ENCODE measurements around the gene CHID1.

Gene CHID1

DNA sequence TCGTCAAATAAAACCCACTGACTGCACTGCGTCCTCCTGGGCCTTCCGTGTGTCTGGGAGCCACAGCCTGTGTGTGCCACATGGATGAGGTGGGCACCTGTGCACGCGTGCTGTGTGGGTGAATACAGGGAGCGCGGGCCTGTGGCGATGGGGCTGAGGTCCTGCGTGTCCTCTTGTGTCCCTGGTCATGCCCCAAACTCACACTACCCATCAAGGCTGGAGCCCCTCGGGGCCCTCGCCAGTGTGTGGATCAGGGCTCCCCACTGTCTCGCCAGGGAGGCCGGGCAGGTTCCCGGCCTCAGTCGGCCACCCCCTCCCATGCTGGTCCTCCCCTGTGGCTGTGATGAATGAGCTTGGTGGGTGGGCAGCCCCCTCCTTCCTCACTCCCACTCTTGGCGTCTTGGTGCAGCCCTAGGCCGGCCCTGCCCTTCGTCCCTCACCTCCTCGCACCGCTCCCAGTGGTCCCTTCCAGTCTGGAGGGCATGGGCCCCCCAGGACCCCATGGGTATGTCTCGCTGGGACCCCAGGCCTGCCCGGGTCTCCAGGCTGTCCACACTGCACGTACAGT lies 78.6 kb downstream of the CHID1 start:
- DNase-seq: no peak

DNA sequence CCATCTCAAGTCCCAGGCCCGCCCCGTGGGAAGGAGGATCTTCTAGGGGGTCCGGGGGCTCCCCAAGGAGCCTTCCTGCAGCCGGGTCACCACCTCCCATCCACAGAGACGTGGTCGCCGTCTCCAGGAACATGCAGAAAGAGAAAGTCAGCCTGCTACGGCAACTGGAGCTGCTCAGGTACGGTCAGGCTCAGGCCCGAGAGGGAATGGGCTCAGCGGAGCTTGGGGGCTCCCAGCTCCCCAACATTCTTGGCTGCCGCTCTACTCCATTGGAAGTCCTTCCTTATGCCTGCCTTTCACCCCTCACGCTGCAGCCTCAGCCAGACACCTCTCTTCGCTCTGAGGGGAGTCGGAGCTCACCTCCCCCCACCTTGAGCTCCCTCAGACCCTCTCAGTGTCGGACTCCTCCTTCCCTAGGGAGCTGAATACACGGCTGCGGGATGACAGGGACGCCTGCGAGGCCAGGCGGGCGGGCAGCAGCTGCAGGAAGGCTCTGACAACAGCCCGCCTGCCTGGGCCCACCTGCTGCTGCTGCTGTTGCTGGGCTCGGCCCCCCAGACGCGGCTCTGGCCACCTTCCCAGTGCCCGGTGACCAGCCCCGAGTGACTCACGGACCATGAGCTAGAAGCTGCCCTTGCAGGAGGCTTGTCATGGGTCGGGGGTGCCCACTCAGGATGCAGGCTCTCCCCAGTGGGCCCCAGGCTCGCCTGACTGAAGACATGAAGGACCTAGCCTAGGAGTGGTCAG lies 79.3 kb downstream of the CHID1 start:
- DNase-seq: no peak

DNA sequence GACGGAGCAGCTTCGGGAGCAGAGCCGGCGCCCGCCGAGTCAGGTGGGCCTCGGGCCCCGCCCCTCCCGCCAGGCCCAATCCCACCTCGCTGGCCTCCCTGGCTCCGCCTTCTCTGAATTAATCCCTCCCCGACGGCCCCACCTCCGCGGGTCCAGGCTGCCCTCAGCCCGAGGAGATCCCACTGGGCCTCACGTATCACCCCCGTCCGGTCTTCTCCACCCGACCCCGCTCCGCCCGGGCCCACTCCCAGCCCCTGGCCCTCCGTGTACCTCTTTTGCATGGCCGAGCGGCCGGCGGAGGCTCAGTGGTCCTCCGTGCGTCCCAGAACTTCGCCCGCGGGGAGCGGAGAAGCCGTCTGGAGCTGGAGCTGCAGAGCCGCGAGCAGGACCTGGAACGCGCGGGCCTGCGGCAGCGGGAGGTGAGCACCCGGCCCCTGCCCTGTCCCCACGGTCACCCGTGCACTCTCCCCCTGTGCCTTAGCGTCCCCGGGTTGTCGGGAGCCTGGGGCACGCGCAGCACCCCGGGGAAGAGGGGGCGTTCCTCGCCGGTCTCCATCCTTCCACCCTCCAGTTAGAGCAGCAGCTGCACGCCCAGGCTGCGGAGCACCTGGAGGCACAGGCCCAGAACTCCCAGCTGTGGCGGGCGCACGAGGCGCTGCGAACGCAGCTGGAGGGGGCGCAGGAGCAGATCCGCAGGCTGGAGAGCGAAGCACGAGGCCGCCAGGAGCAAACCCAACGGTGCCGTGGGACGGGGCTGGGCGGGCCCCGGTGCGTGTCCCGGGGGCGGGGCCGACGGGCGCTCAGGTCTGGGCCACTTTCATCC lies 80.1 kb downstream of the CHID1 start:
- DNase-seq: peak; percentile 65

DNA sequence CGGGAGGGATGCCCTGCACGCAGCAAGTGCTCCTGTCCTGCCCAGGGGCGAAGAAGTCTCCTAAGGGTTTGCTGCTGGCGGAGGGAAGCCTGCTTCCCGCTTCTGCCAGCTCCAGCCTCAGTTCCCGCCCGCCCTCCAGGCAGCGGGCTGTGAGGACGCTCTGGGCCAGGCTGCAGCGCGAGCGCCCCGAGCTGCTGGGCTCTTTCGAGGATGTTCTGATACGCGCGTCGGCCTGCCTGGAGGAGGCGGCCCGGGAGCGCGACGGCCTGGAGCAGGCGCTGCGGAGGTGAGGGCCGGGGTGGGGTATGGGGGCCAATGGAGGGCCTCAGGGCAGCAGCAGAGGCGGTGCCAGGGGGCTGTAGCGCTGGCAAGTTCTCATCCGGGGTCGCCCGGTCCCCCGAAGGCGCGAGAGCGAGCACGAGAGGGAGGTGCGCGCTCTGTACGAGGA lies 80.7 kb downstream of the CHID1 start:
- DNase-seq: no peak

DNA sequence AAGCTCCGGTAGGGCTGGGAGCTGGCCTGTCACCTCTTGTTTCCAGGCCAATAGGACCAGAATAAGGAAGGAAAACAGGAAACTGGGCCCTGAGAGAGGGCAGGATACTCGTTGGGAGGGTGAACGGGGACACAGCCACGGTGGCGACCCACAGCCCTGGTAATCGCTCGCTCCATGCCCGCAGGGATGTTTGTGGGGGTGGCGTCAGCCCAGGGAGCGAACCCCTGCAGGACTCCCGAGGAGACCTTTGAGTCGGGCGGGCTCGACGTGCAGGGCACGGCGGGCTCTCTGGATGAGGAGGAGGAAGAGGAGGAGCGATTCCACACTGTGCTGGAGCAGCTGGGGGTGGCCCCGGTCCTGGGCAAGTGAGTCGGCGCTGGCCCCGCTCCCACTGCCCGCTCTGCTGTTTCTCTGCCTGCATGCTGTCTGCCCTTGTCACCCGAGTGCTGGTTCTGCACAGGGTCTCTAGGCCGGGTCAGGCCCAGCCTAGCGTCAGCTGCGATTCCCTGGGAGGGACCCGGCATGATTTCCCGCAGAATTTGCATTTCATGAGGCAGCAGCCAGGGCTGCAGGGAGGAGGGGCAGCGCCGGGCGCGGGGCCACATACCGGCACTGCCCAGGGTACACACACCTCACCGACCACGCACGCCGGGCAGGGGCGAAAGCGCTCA lies 81.3 kb downstream of the CHID1 start:
- DNase-seq: no peak

DNA sequence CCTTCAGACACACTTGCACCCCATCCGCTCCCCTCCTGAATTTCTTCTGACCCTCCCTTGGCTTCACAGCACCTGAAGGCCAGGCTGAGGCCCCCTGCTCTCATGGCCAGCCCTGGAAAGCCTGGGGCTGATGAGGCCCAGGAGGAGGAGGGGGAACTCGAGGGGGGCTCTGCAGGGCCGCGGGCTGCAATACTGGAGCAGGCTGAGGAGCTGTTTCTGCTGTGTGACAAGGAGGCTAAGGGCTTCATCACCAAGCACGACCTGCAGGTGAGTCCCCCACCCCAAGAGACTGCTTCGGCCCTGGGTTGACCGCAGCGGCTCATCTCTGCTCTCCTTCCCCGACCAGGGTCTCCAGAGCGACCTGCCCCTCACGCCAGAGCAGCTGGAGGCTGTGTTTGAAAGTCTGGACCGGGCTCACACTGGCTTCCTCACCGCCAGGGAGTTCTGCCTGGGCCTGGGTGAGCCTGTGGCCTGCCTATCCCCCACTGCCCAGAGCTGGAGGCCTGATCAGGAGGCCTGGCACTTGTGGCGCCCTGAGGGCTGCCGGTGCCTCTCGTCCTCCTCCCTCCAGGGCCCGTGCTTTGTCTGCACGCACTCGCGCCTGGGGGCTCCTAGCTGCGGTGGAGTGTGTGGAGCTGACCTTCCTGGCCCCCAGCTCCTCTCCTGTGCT lies 82.0 kb downstream of the CHID1 start:
- no peak for DNase-seq

DNA sequence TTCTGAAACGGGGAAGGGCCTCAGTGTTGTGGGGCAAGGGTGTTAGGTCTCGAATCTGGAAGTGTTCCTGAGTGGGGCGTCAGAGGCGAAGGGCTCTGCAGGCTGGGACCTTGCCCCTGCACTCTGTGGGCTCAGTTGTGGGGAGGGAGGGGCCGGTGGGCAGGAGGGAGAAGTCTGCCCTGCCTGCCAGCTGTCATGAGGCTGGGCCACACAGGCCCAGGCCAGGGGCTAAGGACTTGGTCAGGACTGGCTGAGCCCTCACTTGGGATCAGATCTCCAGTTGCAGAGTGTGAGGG lies 82.8 kb downstream of the CHID1 start, which contains the start of gene CRACR2B:
Gene CRACR2B, plus strand, starts transcription at position 23 of the 296 bp plus-strand sequence. CDS start 689 bp downstream, outside the sequence.
- no peak for DNase-seq

DNA sequence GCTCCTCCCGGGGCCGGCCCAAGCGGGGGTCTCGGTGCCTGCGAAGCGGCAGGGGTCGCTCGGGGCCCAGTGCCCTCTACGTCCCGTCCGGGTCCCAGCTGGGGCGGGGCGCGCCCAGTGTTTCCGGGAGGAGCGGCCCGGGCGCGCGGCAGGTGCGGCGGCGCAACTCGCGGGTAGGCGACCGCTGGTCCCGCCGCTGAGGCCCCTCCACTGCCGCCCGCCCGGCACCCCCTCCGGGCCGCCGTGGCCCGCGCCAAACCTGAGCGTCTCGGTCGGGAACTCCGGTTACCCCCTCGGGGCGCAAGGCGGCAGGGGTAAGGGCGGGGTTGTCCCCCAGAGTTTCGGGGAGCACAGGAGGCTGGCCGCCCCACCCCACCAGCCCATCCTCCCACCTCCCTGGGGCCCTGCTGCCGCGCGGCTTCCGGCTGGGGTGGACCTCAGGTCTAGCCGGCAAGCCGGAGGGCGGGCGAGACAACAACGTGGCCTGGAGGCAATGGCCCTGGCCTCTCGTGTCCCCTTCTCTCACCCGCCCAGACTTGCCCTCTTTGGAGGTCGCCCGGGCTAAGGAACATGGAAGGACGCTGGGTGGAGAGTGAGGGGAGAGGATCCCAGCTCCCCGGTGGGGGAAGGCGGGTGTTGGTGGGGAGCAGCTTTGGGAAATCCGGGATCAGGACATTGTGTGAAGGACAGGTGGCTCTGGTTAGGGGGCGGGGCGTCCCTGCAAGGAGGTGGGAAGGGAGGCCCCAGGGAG lies 83.3 kb downstream of the CHID1 start:
- no peak for DNase-seq

DNA sequence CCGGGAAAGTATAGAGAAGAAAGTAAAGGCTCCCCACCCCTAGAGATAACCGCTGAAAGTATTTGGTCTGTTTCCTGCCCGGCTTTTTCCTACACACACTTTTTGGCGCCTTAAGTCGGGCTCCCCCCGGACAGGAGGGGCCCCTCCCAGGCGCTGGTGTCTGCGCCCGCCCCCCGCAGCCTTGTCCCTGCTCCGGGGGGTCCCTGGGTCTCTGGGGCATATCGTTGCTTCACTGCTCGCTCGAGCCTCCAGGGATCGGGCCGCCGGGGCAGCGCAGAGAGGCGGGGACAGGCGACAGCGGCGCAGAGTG lies 83.8 kb downstream of the CHID1 start:
- DNase-seq: no peak

DNA sequence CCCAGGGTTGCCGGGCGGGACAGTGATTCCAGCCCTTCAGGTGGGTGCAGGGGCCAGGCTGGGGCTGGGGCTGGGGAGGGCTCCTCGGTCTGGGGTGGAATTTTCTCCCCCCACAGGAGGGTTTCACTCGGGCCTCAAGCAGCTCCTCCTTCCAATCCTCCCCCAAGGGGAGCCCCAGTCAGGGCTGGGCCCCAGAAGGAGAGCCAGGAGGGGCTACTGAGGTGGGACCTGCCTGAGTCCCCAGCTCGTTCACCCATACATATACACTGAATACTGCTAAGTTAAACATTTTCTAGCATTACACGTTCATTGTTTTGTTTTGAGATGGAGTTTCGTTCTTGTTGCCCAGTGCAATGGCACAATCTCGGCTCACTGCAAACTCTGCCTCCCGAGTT lies 84.4 kb downstream of the CHID1 start:
- no peak for DNase-seq

DNA sequence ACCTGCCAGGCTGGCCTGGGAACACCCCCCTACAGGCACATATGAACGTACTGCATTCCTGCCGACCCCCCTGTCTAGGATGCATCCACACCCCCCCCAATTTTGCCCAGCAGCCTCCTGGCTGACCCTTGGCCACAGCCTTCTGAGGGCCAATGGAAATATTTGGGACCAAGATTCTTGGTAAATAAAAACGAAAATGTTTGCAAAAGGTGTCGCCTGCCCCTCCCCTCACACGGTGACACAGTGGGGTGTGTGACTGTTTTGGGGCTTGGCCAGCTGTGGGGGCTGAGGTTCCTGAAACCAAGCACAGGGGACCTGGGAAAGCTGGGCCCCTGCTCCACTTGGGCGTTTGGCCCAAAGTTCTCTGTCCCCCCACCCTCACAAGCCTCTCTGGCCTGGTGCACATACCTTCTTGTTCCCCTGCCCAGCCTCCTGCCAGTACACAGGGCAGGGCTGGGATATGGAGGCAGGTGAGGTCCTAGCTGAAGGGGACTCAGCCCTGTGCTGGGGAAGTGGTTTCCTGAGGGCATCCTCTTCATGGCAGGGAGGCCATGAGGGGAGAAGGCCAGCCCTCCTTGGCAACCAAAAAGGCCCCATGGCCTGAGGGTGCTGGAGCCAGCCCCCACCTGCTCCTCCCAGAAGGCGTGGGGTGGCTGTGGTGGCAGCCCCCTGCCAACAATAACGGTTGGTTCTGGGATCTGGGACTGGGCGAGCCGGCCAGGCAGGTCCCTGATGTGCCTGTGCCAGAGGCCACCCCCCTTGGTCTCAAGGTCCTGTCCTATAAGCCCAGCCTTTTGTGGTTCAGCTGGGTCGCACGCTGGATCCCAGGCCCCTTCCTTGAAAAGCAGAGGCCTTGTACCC lies 85.0 kb downstream of the CHID1 start:
- DNase-seq: no peak

DNA sequence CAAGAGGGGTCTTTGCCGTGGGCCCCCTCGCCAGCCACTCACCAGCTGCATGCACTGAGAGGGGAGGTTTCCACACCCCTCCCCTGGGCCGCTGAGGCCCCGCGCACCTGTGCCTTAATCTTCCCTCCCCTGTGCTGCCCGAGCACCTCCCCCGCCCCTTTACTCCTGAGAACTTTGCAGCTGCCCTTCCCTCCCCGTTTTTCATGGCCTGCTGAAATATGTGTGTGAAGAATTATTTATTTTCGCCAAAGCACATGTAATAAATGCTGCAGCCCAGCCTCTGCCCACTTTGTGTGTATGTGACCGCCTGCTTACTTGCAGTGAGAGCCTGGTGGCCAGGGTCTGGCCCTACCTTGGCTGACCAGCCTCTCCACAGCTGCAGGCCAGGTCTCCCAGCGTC lies 85.7 kb downstream of the CHID1 start:
- DNase-seq: no peak

DNA sequence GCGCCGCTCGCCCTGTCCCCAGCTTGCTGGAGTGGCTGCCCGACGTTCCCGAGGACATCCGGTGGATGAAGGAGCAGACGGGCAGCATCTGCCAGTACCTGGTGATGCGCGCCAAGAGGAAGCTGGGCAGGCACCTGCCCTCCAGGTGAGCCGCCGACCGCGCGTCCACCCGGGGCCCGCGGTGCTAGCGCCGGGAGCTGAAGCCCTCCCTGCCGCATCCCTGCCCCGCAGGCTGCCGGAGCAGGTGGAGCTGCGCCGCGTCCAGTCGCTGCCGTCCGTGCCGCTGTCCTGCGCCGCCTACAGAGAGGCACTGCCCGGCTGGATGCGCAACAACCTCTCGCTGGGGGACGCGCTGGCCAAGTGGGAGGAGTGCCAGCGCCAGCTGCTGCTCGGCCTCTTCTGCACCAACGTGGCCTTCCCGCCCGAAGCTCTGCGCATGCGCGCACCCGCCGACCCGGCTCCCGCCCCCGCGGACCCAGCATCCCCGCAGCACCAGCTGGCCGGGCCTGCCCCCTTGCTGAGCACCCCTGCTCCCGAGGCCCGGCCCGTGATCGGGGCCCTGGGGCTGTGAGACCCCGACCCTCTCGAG lies 86.2 kb downstream of the CHID1 start:
- DNase-seq: no peak

DNA sequence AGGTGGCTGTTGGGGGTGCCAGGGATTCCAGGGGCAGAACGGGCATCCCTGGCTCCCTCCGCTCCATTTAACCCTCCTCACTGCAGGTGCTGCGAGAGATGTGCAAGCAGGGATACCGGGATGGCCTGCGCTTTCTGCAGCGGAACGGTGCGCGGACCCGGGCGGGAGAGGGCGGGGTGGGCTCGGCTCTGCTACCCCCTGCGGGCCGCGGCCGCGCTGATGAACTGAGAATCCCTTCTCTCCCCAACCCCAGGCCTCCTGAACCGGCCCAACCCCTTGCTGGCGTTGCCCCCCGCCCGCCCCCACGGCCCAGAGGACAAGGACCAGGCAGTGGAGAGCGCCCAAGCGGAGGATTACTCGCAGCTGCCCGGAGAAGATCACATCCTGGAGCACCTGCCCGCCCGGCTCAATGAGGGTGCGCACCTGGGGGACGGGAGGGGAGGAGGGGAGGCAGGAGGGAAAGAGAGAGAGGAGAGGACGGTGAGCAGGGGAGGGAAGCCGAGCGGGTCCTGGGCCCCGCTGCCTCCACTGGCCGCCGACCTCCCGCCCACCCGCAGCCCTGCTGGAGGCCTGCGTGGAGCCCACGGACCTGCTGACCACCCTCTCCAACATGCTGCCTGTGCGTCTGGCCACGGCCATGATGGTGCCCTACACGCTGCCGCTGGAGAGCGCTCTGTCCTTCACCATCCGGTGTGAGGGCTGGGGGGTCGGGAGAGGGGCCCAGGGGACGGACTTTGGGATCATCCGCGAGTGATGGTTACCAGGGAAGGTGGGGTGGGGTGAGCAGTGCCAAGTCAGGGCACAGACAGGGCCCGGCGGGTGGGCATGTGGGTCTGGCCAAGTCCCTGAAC lies 86.9 kb downstream of the CHID1 start:
- DNase-seq: no peak

DNA sequence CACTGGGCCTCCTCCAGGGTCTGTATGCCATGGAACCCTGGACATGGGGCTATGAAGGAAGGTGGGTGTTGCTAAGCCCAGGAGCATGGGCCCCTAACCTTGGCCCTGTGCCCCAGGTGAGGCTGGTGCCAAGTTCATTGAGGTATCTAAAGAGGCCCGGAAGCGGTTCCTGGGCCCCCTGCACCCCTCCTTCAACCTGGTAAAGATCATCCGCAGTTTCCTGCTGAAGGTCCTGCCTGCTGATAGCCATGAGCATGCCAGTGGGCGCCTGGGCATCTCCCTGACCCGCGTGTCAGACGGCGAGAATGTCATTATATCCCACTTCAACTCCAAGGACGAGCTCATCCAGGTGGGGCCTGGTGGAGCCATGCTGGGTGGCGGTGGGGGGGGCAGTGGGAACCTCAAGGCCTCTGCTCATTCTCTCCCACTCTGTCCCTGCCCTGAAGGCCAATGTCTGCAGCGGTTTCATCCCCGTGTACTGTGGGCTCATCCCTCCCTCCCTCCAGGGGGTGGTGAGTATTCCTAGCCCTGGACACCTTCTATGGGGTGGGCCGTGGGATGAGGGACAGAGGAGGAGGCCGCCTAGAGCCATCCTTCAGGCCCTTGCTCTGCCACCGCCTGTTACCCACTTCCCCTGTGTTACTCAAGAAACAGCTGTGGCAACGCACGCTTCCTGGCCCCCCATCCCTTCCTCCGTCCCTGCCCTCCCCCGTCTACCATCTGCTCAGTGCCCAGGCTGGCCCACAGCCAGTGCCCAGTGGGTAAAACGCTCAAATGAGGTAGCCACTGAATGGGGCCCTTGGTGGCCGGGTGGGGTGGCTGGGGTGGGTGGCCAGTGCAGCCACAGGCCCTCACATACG lies 88.9 kb downstream of the CHID1 start:
- DNase-seq: no peak

DNA sequence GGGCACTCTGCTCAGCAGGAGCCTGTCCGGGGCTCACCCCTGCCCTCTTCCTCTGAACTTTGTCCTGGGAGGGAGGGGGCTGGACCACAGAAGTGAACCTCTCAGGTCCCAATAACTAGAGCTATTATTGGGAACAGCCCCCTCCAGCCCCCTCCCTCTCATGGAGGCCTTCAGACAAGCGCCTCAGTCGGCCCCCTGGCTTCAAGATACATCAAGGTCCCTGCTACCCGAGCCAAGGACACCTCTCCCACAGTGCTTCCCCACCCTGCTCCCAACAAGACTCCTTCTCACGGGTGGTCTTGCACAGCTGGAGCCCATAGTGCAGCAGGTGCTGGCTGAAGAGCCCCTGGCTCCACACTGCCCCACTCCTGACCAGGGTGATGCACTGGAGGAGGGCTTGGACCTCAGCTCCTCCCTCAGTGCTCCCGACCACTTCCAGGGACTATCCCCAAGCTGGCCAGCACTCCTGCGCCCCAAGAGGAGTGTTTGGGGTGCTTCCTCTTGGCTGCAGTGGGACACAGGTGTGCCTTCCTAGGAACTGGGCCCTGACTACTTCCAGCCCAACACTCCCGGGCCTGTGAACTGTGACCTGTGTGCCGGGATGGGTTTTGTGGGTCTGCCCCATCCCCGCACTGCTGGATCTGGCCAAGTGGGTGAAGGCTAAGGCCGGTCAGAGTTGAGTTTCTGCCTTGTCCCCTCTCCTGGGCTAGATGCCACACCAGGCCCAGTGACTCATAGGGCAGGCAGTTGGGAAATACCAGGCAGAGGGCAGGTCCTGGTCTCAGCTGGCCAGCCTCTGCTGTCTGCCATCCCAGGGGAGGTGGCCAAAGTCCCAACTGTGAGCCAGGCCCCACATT lies 89.7 kb downstream of the CHID1 start:
- no peak for DNase-seq

DNA sequence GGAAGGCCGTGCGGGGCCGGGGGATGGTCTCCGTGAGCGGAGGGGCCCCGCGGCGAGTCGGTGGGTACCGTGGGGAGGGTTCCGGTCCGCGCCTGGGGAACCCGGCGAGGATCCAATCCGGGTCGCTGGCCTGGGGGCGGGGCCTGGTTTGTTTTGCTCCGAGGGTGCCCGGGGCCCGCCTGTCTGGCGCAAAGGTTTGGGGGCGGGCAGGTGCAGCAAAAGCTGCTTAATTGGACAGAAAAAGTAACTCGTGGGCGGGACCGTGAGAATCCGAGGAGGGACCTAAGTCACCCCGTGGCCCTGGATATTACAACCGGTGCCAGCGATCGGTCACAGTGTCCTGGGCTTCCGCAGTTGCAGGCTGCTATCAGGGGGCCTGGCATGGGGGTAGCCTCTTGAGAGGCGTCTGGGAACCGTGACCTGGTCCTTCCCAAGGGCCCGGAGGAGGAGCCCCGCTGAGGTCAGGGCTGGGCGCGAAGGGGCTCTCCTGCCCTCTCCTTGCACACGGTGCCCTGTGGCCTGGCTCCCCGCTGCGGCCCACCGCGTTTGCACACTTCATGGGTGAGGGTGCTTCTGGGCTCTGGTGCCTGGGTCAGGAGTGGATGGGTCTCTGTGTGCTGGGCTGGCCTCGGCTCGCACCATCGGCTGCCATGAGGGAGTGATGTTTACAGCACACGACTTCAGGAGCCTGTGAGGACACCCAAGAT lies 90.5 kb downstream of the CHID1 start:
- DNase-seq: peak; percentile 94

Data from activated naive CD4-positive, alpha-beta T cell treated with Interleukin-2 at 50 U/mL for 16 hours (primary cell).